CD4-positive, alpha-beta T cell treated with Interleukin-12 subunit alpha and Interleukin-12 subunit beta, for 1 hour (primary cell): ENCODE measurements around the gene SLC39A13.

Source experiments
- DNase-seq: peaks from one replicate; pipeline ENCODE4 v3.0.0-alpha.2; 2020

The SLC39A13 gene

DNA sequence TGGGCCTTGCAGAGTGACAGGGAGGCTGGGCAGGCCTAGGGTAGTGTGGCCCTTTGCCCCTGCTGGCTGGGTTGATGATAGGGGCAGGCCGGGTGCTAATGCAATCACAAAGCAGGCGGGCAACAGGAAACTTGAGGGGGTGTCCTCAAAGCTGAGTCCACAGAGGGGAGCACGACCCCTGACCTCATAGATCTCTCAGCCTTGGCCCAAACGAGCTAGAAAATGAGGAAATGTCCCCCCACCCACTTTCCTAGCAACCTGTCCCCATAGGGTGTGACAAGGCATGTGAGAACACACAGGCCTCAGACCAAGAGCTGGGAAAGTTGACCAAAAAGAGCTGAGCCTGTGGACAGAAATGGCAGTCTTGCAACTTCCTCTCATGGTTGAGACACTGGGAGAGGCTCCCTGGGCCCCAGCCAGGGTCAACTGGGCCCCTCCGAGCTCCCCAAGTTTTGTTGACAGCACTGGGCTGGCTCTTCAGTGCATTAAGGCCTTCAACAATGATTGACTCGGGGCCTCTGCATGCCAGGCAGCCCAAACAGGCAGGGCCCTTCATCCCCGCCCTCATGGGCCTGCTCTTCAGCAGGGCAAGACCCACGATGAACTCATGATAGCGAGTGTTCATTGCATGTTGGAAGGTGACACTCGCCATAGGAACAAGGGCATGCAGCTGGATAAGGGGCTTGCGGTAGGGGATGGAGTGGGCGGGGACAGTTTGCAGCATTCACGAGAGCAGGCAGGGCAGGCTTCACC is 20.3 kb upstream of the SLC39A13 start:
- DNase-seq: no peak

DNA sequence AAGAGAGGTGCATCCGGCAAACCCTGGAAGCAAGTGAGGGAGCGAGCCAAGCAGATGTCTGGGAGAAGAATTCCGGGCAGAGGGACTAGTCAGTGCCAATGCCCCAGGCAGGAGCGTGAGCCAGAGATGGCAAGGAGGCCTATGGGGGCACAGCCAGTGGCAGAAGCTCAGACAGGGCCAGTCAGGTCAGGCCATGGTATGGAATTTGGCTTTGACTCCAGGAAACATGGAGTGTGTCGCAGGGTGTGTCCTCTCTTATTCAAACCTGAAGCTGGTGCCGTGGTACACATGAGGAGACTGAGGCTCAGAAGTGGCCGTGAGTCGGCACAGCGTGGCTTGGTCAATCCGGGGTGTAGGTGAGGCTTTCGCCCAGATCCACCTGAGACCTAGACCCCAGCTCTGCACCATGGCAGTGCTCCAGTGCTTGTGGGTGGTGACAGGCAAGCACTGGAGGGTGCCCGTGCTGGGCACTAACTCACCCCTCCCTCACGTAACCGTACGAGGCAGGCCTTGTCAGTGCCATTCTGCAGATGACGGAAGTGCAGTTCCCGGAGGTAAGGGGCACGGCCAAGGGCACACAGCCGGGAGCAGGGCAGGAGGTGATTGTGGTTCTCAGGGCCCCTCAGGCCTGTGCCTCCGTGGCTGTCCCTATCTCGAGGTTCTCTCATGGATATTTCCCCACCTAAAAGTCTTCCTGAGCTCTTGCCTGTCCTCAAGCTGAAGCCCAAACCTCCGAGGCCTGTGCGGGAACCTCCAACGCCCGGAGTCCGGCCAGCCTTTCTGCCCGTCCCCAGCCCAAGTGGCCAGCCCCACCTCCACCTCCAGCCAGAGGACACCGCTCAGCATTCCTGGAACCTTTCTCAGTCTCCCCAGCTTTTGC is 19.5 kb upstream of the SLC39A13 start:
- DNase-seq: no peak

DNA sequence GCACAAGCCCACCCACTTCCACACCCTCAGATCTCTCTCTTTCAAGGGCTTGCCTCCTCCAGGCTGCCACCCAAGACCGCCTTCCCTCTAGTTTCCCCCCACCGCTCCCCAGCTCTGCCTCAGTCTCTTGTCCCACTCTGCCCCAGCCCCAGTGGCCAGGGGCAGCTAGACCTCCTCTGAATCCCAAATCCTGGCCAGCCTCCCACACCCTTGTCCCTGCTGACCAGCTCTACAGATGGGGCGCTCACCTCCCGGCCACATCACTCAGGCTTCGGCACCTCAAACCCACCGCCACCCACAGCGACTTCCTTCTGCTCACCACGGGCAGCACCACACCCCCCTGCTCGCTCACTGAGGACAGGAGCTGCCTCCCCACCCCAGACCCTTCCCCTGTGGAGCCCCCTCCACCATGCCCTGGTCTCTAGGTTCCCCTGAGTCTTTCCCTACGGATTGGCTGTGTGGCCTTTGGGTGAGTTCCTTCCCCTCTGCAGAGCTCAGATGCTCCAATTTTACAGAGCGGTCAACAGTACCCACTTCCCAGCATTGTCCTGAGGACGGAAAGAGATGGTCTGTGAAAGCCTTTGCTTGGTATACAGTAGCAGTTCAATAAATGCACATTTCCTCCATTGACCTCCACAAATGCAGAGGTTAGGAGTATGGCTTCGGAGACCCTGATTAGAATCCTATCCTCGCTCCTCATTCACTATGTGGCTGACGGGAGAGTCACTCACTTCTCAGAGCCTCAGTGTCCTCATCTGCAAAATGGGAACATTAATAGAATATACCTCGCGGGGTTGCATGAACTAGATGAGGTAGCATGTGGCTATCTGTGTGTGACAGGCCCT is 18.6 kb upstream of the SLC39A13 start:
- no peak for DNase-seq

DNA sequence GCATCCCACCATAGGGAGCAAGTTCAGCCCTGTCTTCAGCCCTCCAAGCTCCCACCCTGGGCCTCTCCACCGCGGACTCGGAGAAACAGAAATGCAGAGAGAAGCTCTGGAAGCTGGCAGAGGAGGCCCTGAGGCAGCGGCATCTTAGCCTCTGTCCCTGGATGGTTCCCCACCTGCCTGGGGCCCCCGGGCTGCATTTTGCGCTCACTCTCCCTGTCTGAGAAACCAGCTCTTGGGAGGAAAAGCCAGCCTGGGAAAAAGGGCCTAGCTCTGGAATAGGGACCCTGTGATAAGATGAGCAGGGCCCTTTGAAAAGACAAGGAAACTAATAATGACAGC is 18.0 kb upstream of the SLC39A13 start:
- no peak for DNase-seq

DNA sequence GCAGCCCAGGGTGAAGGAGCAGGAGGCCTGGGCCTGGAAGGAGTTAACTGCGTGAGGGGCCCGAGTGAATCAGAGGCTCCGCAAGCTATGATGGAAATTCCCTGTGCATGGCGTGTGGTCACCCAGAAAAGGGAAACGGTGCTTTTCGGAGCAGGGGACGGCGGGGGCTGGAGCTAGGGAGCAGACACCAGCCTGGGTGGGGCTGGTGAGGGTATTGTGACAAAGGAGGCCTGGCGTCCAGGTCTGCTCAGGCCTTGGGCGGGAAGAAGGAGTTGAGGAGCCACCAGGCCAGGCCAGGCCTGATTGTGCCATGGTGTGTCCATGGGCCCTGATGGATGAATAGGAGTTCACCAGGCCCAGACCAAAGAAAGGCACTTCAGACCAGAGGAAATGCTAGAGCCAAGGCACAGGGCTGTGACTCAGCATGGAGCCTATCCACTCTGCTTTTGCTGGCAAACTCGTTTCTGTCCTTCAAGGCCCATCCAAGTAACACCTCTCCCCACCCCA is 17.3 kb upstream of the SLC39A13 start:
- DNase-seq: peak; percentile 31

DNA sequence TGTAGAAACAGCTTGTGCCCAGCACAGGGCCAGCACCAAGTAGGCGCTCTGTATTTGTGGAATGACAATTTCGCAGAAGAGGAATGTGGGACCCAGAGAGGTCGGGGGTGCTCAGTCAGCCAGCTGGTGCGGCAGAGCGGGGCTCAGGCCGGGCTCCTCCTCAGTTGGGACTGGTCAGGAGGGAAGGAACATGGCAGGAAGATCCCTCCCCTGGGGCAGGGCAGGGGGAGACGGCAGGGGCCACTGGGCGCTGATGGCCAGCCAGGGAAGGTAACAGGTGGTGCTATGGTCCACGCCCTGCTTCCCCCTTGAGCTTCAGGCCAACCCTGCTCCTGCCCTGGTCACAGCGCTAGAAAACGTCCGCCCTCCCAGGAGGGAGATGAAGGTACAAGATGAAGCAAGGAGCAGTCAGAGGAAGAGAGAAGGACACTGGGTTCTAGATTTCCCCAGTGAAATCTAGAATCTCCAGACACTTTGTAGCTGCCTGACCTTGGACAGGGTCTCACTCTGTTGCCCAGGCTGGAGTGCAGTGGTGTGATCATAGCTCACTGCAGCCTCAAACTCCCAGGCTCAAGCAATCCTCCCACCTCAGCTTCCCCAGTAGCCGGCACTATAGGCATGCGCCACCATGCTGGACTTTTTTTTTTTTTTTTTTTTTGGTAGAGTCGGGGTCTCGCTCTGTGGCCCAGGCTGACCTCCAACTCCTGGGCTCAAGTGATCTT is 16.5 kb upstream of the SLC39A13 start:
- no peak for DNase-seq

DNA sequence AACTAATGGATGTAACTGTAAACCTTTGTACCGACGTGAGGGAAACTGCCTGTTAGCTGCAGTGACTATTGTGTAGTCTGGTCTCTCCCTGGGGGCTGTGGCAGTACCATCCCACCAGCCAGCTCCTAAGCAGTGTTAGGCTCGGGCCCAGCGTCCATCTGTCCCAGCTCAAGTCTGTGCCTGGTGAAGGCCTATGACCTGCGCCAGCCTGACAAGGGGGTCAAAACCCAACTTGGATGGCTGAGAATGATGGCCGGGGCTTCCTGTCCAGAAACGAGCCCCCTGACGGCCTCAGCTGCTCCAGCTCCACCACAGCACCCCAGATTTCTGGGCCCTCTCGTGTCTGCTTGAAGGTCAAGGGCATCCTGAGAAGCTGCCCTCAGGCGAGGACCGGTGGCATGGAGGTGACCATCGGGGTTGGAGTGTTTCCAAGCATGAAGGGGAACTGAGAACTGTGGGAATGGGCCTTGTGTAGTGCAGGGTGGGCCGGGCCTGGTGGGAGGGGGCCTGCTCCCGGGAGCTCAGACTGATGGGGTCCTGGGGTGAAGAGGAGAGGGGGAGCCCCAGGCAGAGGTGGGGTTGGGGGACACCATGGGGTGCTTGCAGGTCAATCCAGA is 15.7 kb upstream of the SLC39A13 start:
- no peak for DNase-seq

DNA sequence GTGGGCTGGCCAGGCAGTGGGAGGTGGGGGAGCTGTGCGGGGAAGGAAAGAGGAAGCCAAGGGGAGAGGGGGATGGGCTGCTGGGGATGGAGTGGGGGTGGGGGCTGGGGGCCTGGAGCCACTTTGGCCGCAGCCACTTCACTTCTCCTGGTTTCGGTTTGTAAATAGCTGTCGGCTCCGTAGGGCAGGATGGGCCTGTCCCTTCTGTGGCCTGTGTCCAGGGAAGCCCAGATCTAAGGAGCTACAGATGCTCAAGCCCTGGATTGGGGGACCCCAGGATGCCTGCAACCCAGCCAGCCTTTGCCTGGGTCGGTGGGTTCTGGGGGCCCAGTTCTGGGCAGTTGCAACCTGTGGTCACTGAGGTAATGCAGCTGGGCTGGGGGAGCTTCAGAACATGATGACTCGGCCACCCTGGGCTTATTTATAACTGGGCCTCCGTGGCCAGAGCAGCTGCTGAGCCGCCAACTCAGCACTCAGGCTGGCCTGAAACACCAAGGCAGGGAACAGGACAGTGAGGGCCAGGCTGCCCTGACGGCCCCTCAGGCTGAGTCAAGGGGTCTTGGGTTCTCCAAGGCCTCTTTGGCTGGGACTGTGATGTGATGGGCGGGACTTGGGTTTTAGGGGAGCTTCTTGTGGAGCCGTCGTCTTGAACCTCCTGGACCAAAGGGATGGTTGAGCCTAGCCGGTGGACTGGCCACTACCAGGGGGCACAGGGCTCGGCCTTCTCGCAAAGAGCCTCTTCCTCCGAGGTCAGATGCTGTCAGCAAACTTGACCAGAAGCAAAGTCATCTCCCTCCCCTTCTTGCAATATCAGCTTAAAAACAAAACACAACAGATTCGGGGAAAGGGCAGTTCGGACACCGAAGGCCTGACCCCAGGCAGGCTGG is 15.0 kb upstream of the SLC39A13 start:
- no peak for DNase-seq

DNA sequence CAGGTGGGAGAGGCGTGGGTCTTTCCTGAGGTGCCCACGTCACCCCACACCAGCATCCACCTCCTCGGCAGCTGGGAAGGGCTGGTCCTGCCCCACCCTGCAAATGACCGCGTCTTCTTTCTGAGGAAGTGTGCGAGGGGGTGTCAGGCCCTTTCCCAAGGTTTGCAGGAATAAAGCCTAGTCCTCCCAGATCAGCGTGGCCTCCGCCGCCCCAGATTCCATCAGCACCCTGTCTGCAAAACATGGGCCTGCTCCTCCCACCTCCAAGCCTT is 14.4 kb upstream of the SLC39A13 start:
- DNase-seq: no peak

DNA sequence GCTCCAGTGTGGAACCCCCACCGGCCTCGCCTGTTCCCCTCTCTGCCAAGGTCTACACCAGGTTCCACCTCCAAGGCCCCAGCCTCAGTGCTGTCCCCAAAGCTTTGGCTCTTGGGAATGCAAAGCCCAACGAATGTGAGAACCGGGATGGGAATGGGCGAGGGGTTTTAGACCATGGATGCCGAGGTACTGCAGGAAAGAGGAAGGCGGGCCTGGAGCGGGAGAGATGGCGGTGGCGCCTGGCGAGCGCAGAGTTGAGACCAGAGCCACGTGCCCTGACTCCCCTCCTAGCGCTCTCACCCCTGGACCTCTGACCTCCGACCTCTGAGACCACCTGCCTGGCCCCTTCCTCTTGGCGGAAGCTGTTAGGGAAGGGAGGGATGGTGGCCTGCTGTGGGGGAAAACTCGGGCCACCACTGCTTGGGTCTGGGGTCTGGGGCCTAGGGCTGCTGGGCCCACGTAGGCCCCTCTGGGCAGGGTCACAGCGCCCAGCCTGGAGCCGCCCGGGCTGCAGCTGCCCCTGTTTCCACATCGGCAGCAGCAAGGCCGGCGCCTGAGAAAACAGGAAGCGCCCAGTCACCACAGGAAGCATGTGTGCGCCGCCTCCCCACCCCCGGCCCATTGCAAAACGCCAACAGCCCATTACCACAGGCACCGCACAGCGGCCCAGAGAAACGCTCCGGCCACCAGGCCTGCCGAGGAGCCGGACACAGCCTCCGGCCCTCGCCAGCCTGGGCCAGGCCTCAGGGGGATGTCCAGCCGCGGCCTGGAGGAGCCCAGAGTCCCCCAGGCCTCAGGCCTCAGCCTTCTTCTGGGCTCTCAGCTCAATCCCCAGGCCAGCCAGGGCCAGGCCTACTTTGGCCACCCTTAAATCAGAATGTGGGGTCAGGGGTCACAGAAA is 13.8 kb upstream of the SLC39A13 start:
- peak; percentile 66 for DNase-seq

DNA sequence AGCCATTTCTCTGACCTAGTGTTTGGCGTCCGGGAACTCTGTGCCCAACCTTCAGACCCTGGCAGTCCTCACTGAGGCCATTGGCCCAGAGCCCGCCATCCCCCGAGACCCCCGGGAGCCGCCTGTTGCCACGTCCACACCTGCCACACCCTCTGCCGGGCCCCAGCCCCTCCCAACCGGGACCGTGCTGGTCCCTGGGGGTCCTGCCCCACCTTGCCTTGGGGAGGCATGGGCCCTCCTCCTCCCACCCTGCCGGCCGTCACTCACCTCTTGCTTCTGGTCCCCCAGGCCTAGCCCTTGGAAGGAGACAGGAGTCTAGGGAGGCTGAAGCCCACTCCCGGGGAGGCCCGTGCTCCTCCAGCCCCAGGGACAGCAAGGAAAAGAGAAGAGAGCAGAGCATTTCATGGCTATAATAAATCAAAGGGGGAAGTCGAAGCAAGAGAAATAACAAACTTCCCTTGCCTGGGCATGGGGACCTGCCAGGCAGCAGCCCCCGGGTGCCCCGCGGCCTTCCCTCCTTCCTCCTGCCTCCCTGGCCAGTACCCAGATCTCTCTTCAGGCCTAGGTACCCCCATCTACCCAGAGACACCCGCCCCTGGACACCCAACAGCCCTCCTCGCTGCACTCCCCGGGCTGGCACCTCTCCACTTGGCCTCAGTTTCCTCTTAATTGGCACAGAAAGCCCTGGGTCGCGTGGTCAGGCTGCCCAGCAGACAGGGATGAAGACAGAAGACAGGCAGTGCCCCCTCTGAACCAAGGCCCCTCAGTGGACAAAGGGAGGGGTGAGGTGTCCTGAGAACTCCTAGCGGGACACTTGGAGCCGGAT is 13.0 kb upstream of the SLC39A13 start:
- DNase-seq: no peak

DNA sequence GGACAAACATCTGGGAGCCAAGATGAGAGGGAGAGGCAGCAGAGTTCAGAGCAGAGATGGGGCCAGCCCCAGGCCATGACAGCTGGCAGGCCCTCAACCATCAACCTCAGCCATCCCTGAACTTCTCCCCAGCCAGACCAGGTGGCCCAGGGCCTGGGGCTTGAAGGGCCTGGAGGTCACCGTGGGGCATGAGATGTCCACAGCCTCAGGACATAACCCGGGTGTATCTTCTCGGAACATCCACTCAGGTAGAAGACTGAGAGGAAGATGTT is 12.4 kb upstream of the SLC39A13 start:
- no peak for DNase-seq

DNA sequence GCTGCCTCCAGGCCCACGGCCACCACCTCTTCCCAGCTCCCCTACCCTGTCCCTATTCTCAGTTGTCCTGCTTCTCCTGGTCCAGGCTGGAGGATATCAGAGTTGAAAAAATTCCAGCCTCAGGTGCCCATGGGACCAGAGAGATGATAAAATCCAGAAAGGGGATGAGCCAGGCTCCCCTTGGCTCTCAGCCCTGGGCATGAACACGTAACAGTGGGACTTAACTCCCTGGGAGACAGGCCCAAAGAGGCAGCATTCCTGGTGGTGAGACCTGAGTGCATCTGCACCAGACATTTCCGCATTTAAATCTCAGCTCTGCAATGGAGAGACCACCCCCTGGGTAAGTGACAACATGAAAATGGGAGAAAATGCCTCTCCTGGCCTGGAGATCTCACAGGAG is 10.4 kb upstream of the SLC39A13 start:
- no peak for DNase-seq

DNA sequence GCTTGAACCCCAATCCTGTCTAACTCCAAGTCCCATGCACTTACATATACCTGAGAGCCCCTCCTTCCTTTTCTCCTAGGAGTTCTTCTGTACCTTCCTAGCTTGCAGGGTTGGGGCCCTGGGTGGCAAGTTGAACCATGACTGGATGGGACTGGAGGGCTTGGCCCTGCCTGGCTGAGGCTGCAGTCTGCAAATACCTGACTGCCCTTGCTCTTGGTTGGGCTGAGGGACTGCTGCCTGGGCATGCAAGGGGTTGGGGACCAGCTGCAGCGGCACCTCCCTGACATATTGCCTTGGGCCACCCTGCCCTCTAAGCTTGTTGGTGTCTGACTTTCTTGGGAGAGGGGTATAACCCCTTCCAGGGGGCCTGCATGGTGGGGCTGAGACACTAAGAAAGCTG is 9.8 kb upstream of the SLC39A13 start:
- DNase-seq: no peak

DNA sequence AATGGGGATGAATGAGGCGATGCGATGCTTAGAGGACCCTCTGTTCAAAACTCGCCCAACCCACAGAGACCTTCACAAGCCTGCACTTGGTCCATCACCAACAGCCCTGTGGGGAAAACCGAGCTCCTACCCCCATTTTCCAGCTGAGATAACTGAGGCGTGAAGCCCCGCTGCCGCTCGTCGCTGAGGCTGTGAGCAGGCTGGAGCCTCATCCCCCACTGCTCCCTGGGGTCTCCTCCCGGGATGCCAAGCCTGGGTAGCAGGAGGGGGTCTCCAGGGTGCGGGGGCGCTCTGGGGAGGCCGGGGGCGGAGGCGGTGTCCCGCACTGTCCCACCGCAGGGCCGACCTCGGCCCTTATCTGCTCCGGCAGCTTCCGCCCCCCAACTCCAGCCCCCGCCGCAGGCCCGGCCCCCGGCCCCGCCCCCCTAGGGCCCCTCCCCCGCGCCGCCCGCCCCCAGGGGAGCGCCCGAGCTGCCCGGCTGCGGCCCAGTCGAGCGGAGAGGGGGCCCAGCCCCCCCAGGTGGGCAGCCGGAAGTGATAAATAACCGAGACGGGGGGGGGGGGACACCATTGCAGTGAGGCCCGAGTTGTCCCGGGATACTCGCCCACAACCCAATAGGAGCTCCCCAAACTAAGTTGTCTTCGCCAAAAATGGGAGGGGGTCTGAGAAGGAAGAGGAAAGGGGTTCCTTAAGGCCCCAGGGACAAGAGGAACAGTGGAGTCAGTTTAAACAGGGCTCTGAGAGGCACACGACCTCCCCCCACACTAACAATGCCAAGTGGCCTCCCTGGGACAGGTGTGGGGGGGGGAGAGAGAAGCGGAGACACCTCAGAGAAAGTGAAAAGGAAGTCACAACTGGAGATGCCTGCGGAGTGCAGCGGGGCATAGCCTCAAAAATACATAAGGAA is 8.3 kb upstream of the SLC39A13 start:
- DNase-seq: peak; percentile 44

DNA sequence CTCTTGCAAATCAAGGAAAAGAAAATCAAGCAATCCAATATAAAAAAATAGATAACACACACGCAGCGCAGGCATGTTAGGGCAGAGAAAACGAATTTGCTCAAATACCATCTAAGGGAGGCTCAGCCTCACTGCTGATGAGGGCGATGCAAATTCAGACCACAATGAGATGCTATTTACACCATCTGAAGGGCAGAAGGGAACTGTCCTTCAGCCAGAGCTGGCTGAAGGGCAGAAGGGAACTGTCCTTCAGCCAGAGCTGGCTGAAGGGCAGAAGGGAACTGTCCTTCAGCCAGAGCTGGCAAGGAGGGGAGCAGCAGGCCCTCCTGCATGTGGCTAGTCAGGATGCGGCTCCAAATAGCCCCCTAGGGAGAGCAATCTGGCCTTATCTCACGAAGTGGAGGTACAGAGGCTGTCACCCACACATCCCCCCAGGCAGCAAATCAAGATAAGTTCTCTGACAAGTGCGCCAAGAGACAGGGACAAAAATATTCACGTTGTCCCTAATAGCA is 7.6 kb upstream of the SLC39A13 start:
- DNase-seq: no peak

DNA sequence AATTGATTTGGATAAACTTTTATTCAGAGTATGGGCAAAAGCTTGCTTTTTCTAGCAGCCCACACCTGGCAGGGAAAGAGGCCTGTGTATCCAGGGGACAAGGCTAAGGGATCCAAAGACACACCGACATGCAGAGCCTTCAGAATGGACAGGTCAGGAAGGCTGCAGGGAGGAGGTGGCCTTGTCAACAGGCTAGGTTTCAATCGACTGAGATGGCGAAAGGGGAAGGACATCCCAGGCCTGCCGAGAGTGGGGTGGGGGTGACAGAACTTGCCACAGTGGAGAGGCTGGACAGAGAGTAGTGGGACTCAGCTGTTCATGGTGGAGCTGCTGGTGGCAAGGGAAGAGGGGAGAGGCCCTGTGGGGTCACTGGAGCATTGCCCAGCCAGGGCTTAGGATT is 5.3 kb upstream of the SLC39A13 start:
- DNase-seq: no peak

DNA sequence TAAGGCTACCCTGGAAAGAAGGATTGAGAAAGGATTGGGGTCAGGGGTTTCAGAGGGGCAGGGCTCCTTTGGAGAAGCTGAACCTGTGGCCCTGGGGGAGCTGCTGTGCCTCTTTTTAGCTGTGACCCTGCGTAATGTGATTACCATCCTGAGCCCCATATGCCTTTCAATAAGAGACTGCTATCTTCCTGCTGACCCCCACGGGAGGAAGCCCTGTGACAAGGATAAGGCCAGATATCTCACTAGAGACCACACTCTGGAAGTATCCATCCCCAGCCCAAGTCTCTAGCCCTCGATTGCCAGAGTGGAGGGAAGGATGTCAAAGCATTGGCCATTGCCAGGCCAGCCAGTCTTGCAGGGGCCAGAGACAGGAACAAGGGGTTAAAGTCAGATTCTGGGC is 4.8 kb upstream of the SLC39A13 start:
- no peak for DNase-seq
